H9 (cell line): ENCODE results near the gene DMXL2. TPM values are rescaled to one million over a fixed set of nuclear protein-coding genes. Genes with fewer than 3 reads are reported as not detected.

ENCODE experiments used
- DNase-seq: peaks from one replicate; pipeline ENCODE4 v3.0.0-alpha.2; 2017
- H2AFZ ChIP-seq: one replicate; pipeline ENCODE4 v1.6.1; 2013; ENCODE audit warnings: mild to moderate bottlenecking, low read length, control low read depth, moderate library complexity
- H2AK5ac ChIP-seq: 2 replicates; pipeline ENCODE4 v1.6.1; 2013; ENCODE audit warnings: low read length, control low read depth, mixed read lengths; ENCODE audit not compliant: insufficient read length
- H2BK120ac ChIP-seq: one replicate; pipeline ENCODE4 v1.6.1; 2013; ENCODE audit warnings: low read depth, mild to moderate bottlenecking, low read length, control low read depth, inconsistent platforms; ENCODE audit not compliant: poor library complexity, severe bottlenecking
- H2BK12ac ChIP-seq: 2 replicates; pipeline ENCODE4 v1.6.1; 2013; ENCODE audit warnings: low read length, control low read depth, mixed read lengths, low read depth; ENCODE audit not compliant: insufficient read length
- H2BK15ac ChIP-seq: 2 replicates; pipeline ENCODE4 v1.6.1; 2013; ENCODE audit warnings: low read depth, low read length, control low read depth
- H2BK20ac ChIP-seq: one replicate; pipeline ENCODE4 v1.6.1; 2013; ENCODE audit warnings: low read depth, mild to moderate bottlenecking, low read length, control low read depth, inconsistent platforms; ENCODE audit not compliant: poor library complexity, severe bottlenecking
- H2BK5ac ChIP-seq: 2 replicates; pipeline ENCODE4 v1.6.1; 2013; ENCODE audit warnings: low read length, control low read depth, mixed read lengths; ENCODE audit not compliant: insufficient read length
- H3K14ac ChIP-seq: 2 replicates; pipeline ENCODE4 v1.6.1; 2013; ENCODE audit warnings: low read length, control low read depth; ENCODE audit not compliant: insufficient read depth
- H3K18ac ChIP-seq: 2 replicates; pipeline ENCODE4 v1.6.1; 2013; ENCODE audit warnings: low read depth, mild to moderate bottlenecking, mixed read lengths, low read length, control low read depth; ENCODE audit not compliant: insufficient read length
- H3K23ac ChIP-seq: 2 replicates; pipeline ENCODE4 v1.6.1; 2013; ENCODE audit warnings: low read length, control low read depth, mixed read lengths, low read depth; ENCODE audit not compliant: insufficient read length
- H3K23me2 ChIP-seq: 2 replicates; pipeline ENCODE4 v1.6.1; 2013; ENCODE audit warnings: low read depth, mild to moderate bottlenecking, mixed read lengths, low read length, control low read depth; ENCODE audit not compliant: insufficient read length, poor library complexity, severe bottlenecking
- H3K27ac ChIP-seq: 2 replicates; pipeline ENCODE4 v1.5.1; 2013; ENCODE audit warnings: low read length, control low read depth, mixed read lengths, low read depth; ENCODE audit not compliant: insufficient read length
- H3K27me3 ChIP-seq: 2 replicates; pipeline ENCODE4 v1.6.1; 2013; ENCODE audit warnings: low read length, control low read depth, inconsistent platforms; ENCODE audit not compliant: insufficient read depth
- H3K4ac ChIP-seq: 2 replicates; pipeline ENCODE4 v1.6.1; 2013; ENCODE audit warnings: low read depth, mild to moderate bottlenecking, control low read depth, inconsistent platforms, low read length, moderate library complexity
- H3K4me1 ChIP-seq: 2 replicates; pipeline ENCODE4 v1.6.1; 2013; ENCODE audit warnings: low read length, control low read depth, inconsistent platforms; ENCODE audit not compliant: insufficient read depth
- H3K4me2 ChIP-seq: 2 replicates; pipeline ENCODE4 v1.6.1; 2013; ENCODE audit warnings: low read length, control low read depth, mixed read lengths; ENCODE audit not compliant: insufficient read length, insufficient read depth
- H3K56ac ChIP-seq: 2 replicates; pipeline ENCODE4 v1.6.1; 2013; ENCODE audit warnings: low read depth, mild to moderate bottlenecking, mixed read lengths, low read length, control low read depth; ENCODE audit not compliant: insufficient read length
- H3K79me1 ChIP-seq: 2 replicates; pipeline ENCODE4 v1.6.1; 2013; ENCODE audit warnings: low read depth, mild to moderate bottlenecking, moderate library complexity, low read length, control low read depth, inconsistent platforms; ENCODE audit not compliant: insufficient read depth, poor library complexity, severe bottlenecking
- H3K79me2 ChIP-seq: 2 replicates; pipeline ENCODE4 v1.6.1; 2013; ENCODE audit warnings: low read length, control low read depth, inconsistent platforms; ENCODE audit not compliant: insufficient read depth
- H3K9ac ChIP-seq: 2 replicates; pipeline ENCODE4 v1.6.1; 2013; ENCODE audit warnings: low read length, control low read depth, mixed read lengths; ENCODE audit not compliant: insufficient read length; ENCODE audit errors: extremely low read depth
- H3K9me3 ChIP-seq: one replicate; pipeline ENCODE4 v1.6.1; 2013; ENCODE audit warnings: low read depth, low read length, inconsistent platforms; ENCODE audit not compliant: control insufficient read depth
- H3T11ph ChIP-seq: one replicate; pipeline ENCODE4 v1.6.1; 2013; ENCODE audit warnings: mild to moderate bottlenecking, low read length, control low read depth, inconsistent platforms
- H4K20me1 ChIP-seq: one replicate; pipeline ENCODE4 v1.6.1; 2013; ENCODE audit not compliant: control insufficient read depth, insufficient read length, insufficient read depth
- H4K5ac ChIP-seq: 2 replicates; pipeline ENCODE4 v1.6.1; 2013; ENCODE audit warnings: low read depth, mild to moderate bottlenecking, mixed read lengths, low read length, control low read depth; ENCODE audit not compliant: insufficient read length
- H4K8ac ChIP-seq: replicated peaks from 2 replicates; pipeline ENCODE4 v1.6.1; 2013; ENCODE audit warnings: low read length, control low read depth, mixed read lengths, low read depth; ENCODE audit not compliant: insufficient read length
- H4K91ac ChIP-seq: 2 replicates; pipeline ENCODE4 v1.6.1; 2013; ENCODE audit warnings: low read depth, mild to moderate bottlenecking, moderate library complexity, mixed read lengths, low read length, control low read depth; ENCODE audit not compliant: insufficient read length
- H3K27ac Mint-ChIP-seq, 3 experiments: 2 replicates in 2 of 3; 3 replicates in 1 of 3; pipeline ENCODE4 v1.8.0; 2020 to 2021; ENCODE audit warnings: mixed read lengths in 3 of 3, mild to moderate bottlenecking in 1 of 3, moderate library complexity in 1 of 3
- H3K27me3 Mint-ChIP-seq: 2 replicates; pipeline ENCODE4 v1.8.0; 2021; ENCODE audit warnings: low read depth, mild to moderate bottlenecking, moderate library complexity, mixed read lengths
- H3K36me3 Mint-ChIP-seq, 3 experiments: 2 replicates in 2 of 3; 3 replicates in 1 of 3; pipeline ENCODE4 v1.8.0; 2020 to 2021; ENCODE audit warnings: low read depth in 3 of 3, mixed read lengths in 3 of 3; ENCODE audit not compliant: insufficient read depth in 1 of 3
- H3K4me1 Mint-ChIP-seq, 2 experiments: 2 replicates each; pipeline ENCODE4 v1.8.0; 2020; ENCODE audit warnings: mixed read lengths in 2 of 2
- H3K4me3 Mint-ChIP-seq, 2 experiments: 2 replicates in 1 of 2; 3 replicates in 1 of 2; pipeline ENCODE4 v1.8.0; 2020 to 2021; ENCODE audit warnings: mild to moderate bottlenecking in 2 of 2, mixed read lengths in 2 of 2, moderate library complexity in 1 of 2
- H3K9me3 Mint-ChIP-seq, 2 experiments: 2 replicates in 1 of 2; 3 replicates in 1 of 2; pipeline ENCODE4 v1.8.0; 2020; ENCODE audit warnings: mild to moderate bottlenecking in 2 of 2, mixed read lengths in 2 of 2, moderate library complexity in 1 of 2
- CTCF ChIP-seq: fragments of 200-600 bp; sonication (generic); conservative IDR thresholded peaks from 3 replicates; pipeline ENCODE4 v1.8.0; 2021; ENCODE audit warnings: antibody characterized with exemption, mild to moderate bottlenecking
- WGBS: extraction: QIAGEN DNeasy Blood & Tissue Kit; methylation state at CpG from one replicate; pipeline ENCODE4 v1.1.7; 2013; ENCODE audit warnings: missing lambda C conversion rate, low lambda C conversion rate, mixed read lengths; ENCODE audit not compliant: insufficient read length; ENCODE audit errors: extremely low coverage; 5-methylcytosine and 5-hydroxymethylcytosine counted together
- total RNA-seq: library from RNA; stranded (reverse); gene quantifications from 2 replicates; pipeline ENCODE4 v1.2.1, GENCODE V29; 2021

Gene DMXL2
- total RNA-seq, 1 experiment from 2014 or later: 13.9 TPM

- no peak overlapping the region for H3K4ac ChIP-seq
- H2BK15ac ChIP-seq: no peak overlapping the region
- H4K8ac ChIP-seq: no peak overlapping the region
- H3K79me1 ChIP-seq: no peaks in the 10 kb centered on the region
- no peak overlapping the region for H4K91ac ChIP-seq
- no peak overlapping the region for H3K9ac ChIP-seq
- no peak overlapping the region for H2AK5ac ChIP-seq
- no peak for TF ChIP-seq CTCF
- Mint-ChIP-seq H3K27me3 (no peaks in the 10 kb centered on the region), H3K9me3 (peaks cover 5 to 9% of the 10 kb centered on the region in 2 experiments; a peak in 4 of 5 replicates), H3K27ac (no peak overlapping the region), H3K4me1 (no peaks in the 10 kb centered on the region), H3K36me3 (peaks cover 4 to 14% (median 8%) of the 10 kb centered on the region in 3 experiments; a peak in 5 of 7 replicates), H3K4me3 (no peak overlapping the region)
- H3K14ac ChIP-seq: no peak overlapping the region
- no peaks in the 10 kb centered on the region for H3K9me3 ChIP-seq
- H3K56ac ChIP-seq: no peak overlapping the region
- no peak overlapping the region for H2AFZ ChIP-seq
- no peak overlapping the region for H3K4me2 ChIP-seq
- no peak overlapping the region for H2BK12ac ChIP-seq
- no peaks in the 10 kb centered on the region for H3K23me2 ChIP-seq
- DNase-seq: no peak
- no peak overlapping the region for H2BK5ac ChIP-seq
- no peaks in the 10 kb centered on the region for H3K27me3 ChIP-seq
- no CpG with 5 or more reads among the region's 5 CpGs for WGBS
- no peak overlapping the region for H2BK120ac ChIP-seq
- no peak overlapping the region for H2BK20ac ChIP-seq
- H4K20me1 ChIP-seq: no peaks in the 10 kb centered on the region
- no peak overlapping the region for H3K18ac ChIP-seq
- no peak overlapping the region for H3K27ac ChIP-seq
- H3K23ac ChIP-seq: no peak overlapping the region
- H3K79me2 ChIP-seq: no peaks in the 10 kb centered on the region
- H4K5ac ChIP-seq: no peak overlapping the region
- H3K4me1 ChIP-seq: no peaks in the 10 kb centered on the region
- H3T11ph ChIP-seq: no peak overlapping the region
These were observed 95.6 kb downstream of the DMXL2 start for GRCh38 chr15:51526955-51527354.
